ENCODE results near the gene CADPS2. TPM values are rescaled to one million over a fixed set of nuclear protein-coding genes. Genes with fewer than 3 reads are reported as not detected.

The CADPS2 gene
- total RNA-seq, 2 donors from 2014 or later, result 4.3 to 11.7 TPM

- Histone ChIP-seq H3K9ac (ENCODE audit: extremely low read depth, low read length, poor library complexity, severe bottlenecking) (no peak overlapping the region), H3K4me3 (ENCODE audit: low read length) (no peak overlapping the region), H3K9me3 (ENCODE audit: control insufficient read depth, low read length) (no peaks in the 10 kb centered on the region), H3K4me1 (ENCODE audit: control insufficient read depth, insufficient read depth, low read length) (no peaks in the 10 kb centered on the region), H3K27ac (ENCODE audit: low read depth, low read length) (no peak overlapping the region), H3K36me3 (ENCODE audit: control insufficient read depth, insufficient read depth, low read length) (no peaks in the 10 kb centered on the region), H3K27me3 (ENCODE audit: control insufficient read depth, insufficient read depth, low read length, poor library complexity, severe bottlenecking) (no peaks in the 10 kb centered on the region)
- TF ChIP-seq CTCF (conservative IDR thresholded peaks at IDR 0.05), result no peak
- DNase-seq, result no peak
- Mint-ChIP-seq H3K36me3 (ENCODE audit: low read depth) (no peaks in the 10 kb centered on the region), H3K4me1 (peaks cover 4% of the 10 kb centered on the region), H3K9me3 (no peaks in the 10 kb centered on the region), H3K4me3 (no peak overlapping the region), H3K27ac (no peak overlapping the region), H3K27me3 (ENCODE audit: insufficient read depth) (no peaks in the 10 kb centered on the region)
- 83 to 100% methylated on average over 1 of the region's 1 CpG for WGBS, 2 experiments (ENCODE audit: insufficient coverage in 1 of 2, insufficient read length in 1 of 2)
Observed at GRCh38 chr7:122364761-122365280, 521.4 kb downstream of the CADPS2 start.

GRCh38 chr7:122363144-122363543, 523.1 kb downstream of the CADPS2 start:
- Mint-ChIP-seq H3K27ac (no peak overlapping the region), H3K36me3 (ENCODE audit: low read depth) (no peaks in the 10 kb centered on the region), H3K4me1 (no peaks in the 10 kb centered on the region), H3K4me3 (no peak overlapping the region), H3K9me3 (no peaks in the 10 kb centered on the region), H3K27me3 (ENCODE audit: insufficient read depth) (no peaks in the 10 kb centered on the region)
- DNase-seq, result no peak
- H3K4me3 ChIP-seq (ENCODE audit: low read length), result no peak overlapping the region
- no peaks in the 10 kb centered on the region for H3K4me1 ChIP-seq (ENCODE audit: control insufficient read depth, insufficient read depth, low read length)
- WGBS, 2 experiments (ENCODE audit: insufficient coverage in 1 of 2, insufficient read length in 1 of 2), result 88% methylated on average over 2 of the region's 2 CpGs; no CpG with 5 or more reads in 1 of the 2 experiments
- TF ChIP-seq CTCF (conservative IDR thresholded peaks at IDR 0.05), result no peak
- no peak overlapping the region for H3K9ac ChIP-seq (ENCODE audit: extremely low read depth, low read length, poor library complexity, severe bottlenecking)
- H3K9me3 ChIP-seq (ENCODE audit: control insufficient read depth, low read length), result no peaks in the 10 kb centered on the region
- H3K27ac ChIP-seq (ENCODE audit: low read depth, low read length), result no peak overlapping the region
- H3K36me3 ChIP-seq (ENCODE audit: control insufficient read depth, insufficient read depth, low read length), result no peaks in the 10 kb centered on the region
- no peaks in the 10 kb centered on the region for H3K27me3 ChIP-seq (ENCODE audit: control insufficient read depth, insufficient read depth, low read length, poor library complexity, severe bottlenecking)

GRCh38 chr7:122362473-122362872, 523.8 kb downstream of the CADPS2 start:
- Histone ChIP-seq H3K36me3 (ENCODE audit: control insufficient read depth, insufficient read depth, low read length) (no peaks in the 10 kb centered on the region), H3K27ac (ENCODE audit: low read depth, low read length) (no peak overlapping the region), H3K4me1 (ENCODE audit: control insufficient read depth, insufficient read depth, low read length) (no peaks in the 10 kb centered on the region), H3K9ac (ENCODE audit: extremely low read depth, low read length, poor library complexity, severe bottlenecking) (no peak overlapping the region), H3K9me3 (ENCODE audit: control insufficient read depth, low read length) (no peaks in the 10 kb centered on the region), H3K27me3 (ENCODE audit: control insufficient read depth, insufficient read depth, low read length, poor library complexity, severe bottlenecking) (no peaks in the 10 kb centered on the region), H3K4me3 (ENCODE audit: low read length) (no peak overlapping the region)
- Mint-ChIP-seq H3K4me1 (no peaks in the 10 kb centered on the region), H3K9me3 (no peaks in the 10 kb centered on the region), H3K27ac (no peak overlapping the region), H3K27me3 (ENCODE audit: insufficient read depth) (no peaks in the 10 kb centered on the region), H3K36me3 (ENCODE audit: low read depth) (no peaks in the 10 kb centered on the region), H3K4me3 (no peak overlapping the region)
- 89% methylated on average over 3 of the region's 3 CpGs; no CpG with 5 or more reads in 1 of the 2 experiments for WGBS, 2 experiments (ENCODE audit: insufficient coverage in 1 of 2, insufficient read length in 1 of 2)
- no peak for DNase-seq
- no peak for TF ChIP-seq CTCF (conservative IDR thresholded peaks at IDR 0.05)
